ENCODE data around the gene TIMP3.

DNA sequence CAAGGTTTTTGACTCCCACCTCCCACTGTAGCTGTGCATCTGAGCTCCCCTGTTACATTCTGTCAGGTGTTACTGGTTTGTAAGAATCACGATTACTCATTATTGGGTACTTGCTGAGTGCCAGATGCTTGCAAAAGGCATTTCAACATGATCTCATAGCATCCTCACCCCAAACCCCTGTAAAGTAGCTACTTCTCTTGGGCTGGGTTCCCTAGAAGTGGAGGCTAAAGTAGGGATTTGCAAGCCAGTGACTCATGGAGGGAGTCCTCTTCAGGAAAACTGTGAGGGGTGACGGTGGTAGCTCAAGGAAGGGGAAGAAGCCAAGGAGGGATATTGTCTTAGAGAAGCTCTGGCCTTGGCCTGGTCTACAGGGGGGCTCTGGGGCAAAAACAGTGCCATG is 78.6 kb downstream of the TIMP3 start:
- TF ChIP-seq, protein P1, sequence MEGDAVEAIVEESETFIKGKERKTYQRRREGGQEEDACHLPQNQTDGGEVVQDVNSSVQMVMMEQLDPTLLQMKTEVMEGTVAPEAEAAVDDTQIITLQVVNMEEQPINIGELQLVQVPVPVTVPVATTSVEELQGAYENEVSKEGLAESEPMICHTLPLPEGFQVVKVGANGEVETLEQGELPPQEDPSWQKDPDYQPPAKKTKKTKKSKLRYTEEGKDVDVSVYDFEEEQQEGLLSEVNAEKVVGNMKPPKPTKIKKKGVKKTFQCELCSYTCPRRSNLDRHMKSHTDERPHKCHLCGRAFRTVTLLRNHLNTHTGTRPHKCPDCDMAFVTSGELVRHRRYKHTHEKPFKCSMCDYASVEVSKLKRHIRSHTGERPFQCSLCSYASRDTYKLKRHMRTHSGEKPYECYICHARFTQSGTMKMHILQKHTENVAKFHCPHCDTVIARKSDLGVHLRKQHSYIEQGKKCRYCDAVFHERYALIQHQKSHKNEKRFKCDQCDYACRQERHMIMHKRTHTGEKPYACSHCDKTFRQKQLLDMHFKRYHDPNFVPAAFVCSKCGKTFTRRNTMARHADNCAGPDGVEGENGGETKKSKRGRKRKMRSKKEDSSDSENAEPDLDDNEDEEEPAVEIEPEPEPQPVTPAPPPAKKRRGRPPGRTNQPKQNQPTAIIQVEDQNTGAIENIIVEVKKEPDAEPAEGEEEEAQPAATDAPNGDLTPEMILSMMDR (IDR thresholded peaks at IDR 0.05): no peak
- TF ChIP-seq POLR2A (IDR thresholded peaks at IDR 0.05): no peak

Data from breast epithelium (tissue), 3 donors.